Cardiac muscle cell (in vitro differentiated cells and primary cell): ENCODE measurements around the gene PRDM13. TPM values are rescaled to one million over a fixed set of nuclear protein-coding genes. Genes with fewer than 3 reads are reported as not detected.

Source experiments
- DNase-seq, 2 donors: peaks; one replicate each; pipeline versions ENCODE4 v3.0.0 to v3.0.0-alpha.2; 2010 to 2017; ENCODE audit warnings: low read depth in 1 of 2, low spot score in 1 of 2
- H3K27ac ChIP-seq: fragments of 200-600 bp; sonication (generic); 2 replicates; pipeline ENCODE4 v1.5.1; 2016
- H3K27me3 ChIP-seq: fragments of 200-600 bp; sonication (generic); 2 replicates; pipeline ENCODE4 v1.6.0; 2016; ENCODE audit warnings: control low read depth
- H3K36me3 ChIP-seq: fragments of 200-600 bp; sonication (generic); 2 replicates; pipeline ENCODE4 v1.5.1; 2016; ENCODE audit warnings: control low read depth
- H3K4me1 ChIP-seq: fragments of 200-600 bp; sonication (generic); 2 replicates; pipeline ENCODE4 v1.8.1; 2017; ENCODE audit warnings: low read depth, mild to moderate bottlenecking, mixed run types
- H3K4me3 ChIP-seq: fragments of 200-600 bp; sonication (generic); 2 replicates; pipeline ENCODE4 v1.5.1; 2016; ENCODE audit warnings: mild to moderate bottlenecking
- H3K9me3 ChIP-seq: fragments of 200-600 bp; sonication (generic); 2 replicates; pipeline ENCODE4 v1.5.1; 2017; ENCODE audit warnings: low read depth, mild to moderate bottlenecking, control low read depth
- CTCF ChIP-seq: IDR thresholded peaks from 2 replicates; pipeline ENCODE4 v1.5.1; 2012; ENCODE audit warnings: low read depth, mild to moderate bottlenecking, low read length
- polyA plus RNA-seq: library from polyadenylated mRNA; unstranded; fragments of >200 nt; fragmentation: Nextera tagmentation; extraction: Ambion mirVana; gene quantifications from 2 replicates; pipeline ENCODE4 v1.2.1, GENCODE V29; 2016
- total RNA-seq: library from RNA; depleted of rRNA; stranded (reverse); fragments of >200 nt; gene quantifications from 2 replicates; pipeline ENCODE4 v1.2.3, GENCODE V29; 2016

Gene PRDM13
- total and polyA plus RNA-seq, 2 experiments from 2014 or later, result not detected

- Histone ChIP-seq H3K27ac (no peak overlapping the region), H3K27me3 (peaks cover 100% of the 10 kb centered on the region), H3K36me3 (no peaks in the 10 kb centered on the region), H3K4me3 (no peak overlapping the region), H3K9me3 (no peaks in the 10 kb centered on the region), H3K4me1 (peaks cover 7% of the 10 kb centered on the region)
- DNase-seq, result no peak
- TF ChIP-seq CTCF, result no peak
These were observed 550 bp upstream of the PRDM13 start for GRCh38 chr6:99605911-99606655.

GRCh38 chr6:99607416-99608036 is 893 bp downstream of the PRDM13 start:
- H3K27me3 ChIP-seq, result peaks cover 100% of the 10 kb centered on the region
- peaks cover 7% of the 10 kb centered on the region for H3K4me1 ChIP-seq
- H3K9me3 ChIP-seq, result no peaks in the 10 kb centered on the region
- H3K27ac ChIP-seq, result no peak overlapping the region
- H3K4me3 ChIP-seq, result no peak overlapping the region
- no peaks in the 10 kb centered on the region for H3K36me3 ChIP-seq
- no peak for TF ChIP-seq CTCF
- no peak for DNase-seq

GRCh38 chr6:99608059-99608885 is 1.6 kb downstream of the PRDM13 start:
- Histone ChIP-seq H3K4me1 (peaks cover 5% of the 10 kb centered on the region), H3K36me3 (no peaks in the 10 kb centered on the region), H3K9me3 (no peaks in the 10 kb centered on the region), H3K27ac (no peak overlapping the region), H3K4me3 (no peak overlapping the region), H3K27me3 (peaks cover 100% of the 10 kb centered on the region)
- no peak for DNase-seq
- no peak for TF ChIP-seq CTCF

DNA sequence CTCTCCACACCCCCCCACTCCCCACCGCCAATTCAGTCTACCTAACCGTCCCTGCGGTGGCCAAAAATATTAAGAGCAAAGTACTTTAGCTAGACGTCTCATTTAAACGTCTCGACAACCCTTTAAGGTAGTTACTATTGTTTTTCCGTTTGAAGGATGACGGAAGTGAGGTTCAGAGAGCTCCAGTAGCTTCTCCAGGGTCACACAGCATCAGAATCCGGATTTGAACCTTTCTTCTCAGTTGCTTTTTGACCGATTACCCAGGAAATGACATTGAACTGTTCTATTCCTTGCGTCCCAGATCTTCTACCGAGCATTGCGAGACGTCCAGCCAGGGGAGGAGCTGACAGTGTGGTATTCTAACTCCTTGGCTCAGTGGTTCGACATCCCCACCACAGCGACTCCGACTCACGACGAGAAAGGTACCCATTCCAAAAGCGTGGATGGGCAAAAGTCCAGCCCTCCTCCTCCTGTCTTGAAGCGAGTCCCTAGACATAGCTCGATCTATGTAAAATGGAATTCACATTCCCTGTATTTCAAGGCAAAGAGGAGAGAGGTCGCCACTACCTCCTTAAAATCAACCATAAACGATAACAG is 2.4 kb downstream of the PRDM13 start:
- Histone ChIP-seq H3K27me3 (peaks cover 100% of the 10 kb centered on the region), H3K4me1 (peaks cover 2% of the 10 kb centered on the region), H3K9me3 (no peaks in the 10 kb centered on the region), H3K36me3 (no peaks in the 10 kb centered on the region), H3K27ac (no peak overlapping the region), H3K4me3 (no peak overlapping the region)
- no peak for DNase-seq
- no peak for TF ChIP-seq CTCF

GRCh38 chr6:99609905-99610489 is 3.4 kb downstream of the PRDM13 start:
- no peak for TF ChIP-seq CTCF
- H3K27ac ChIP-seq, result no peak overlapping the region
- no peaks in the 10 kb centered on the region for H3K9me3 ChIP-seq
- no peaks in the 10 kb centered on the region for H3K4me1 ChIP-seq
- DNase-seq, result no peak
- peaks cover 100% of the 10 kb centered on the region for H3K27me3 ChIP-seq
- no peaks in the 10 kb centered on the region for H3K36me3 ChIP-seq
- no peak overlapping the region for H3K4me3 ChIP-seq
